ENCODE results near the gene EFHC1.

EFHC1 gene

DNA sequence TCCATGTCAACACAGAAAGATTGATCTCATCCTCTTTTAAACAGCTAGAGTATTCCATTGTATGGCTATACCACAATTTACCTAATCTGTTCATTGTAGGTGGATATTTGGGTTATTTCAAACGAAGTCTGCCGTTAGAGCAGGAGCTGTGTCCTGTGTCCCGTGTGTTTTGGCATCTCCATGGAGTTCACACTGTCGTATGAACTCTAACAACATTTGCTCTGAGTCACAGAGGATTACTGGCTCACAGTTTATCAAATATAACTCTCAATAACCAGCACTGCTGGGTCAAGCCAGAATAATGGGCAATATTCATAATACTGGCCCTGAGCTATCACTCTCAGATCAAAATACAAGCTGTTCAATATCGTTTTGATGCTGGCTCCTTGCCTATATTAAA, 140.3 kb downstream of the EFHC1 start:
- H3K4me3 ChIP-seq (ENCODE audit: low read depth, low read length): no peak overlapping the region
- DNase-seq (ENCODE audit: low read depth): no peak
- TF ChIP-seq POLR2A (IDR thresholded peaks at IDR 0.05; ENCODE audit: extremely low read depth, insufficient read length) (no peak), MYC (IDR thresholded peaks at IDR 0.05; ENCODE audit: low read depth, low read length) (no peak)
- TF ChIP-seq, protein P1, sequence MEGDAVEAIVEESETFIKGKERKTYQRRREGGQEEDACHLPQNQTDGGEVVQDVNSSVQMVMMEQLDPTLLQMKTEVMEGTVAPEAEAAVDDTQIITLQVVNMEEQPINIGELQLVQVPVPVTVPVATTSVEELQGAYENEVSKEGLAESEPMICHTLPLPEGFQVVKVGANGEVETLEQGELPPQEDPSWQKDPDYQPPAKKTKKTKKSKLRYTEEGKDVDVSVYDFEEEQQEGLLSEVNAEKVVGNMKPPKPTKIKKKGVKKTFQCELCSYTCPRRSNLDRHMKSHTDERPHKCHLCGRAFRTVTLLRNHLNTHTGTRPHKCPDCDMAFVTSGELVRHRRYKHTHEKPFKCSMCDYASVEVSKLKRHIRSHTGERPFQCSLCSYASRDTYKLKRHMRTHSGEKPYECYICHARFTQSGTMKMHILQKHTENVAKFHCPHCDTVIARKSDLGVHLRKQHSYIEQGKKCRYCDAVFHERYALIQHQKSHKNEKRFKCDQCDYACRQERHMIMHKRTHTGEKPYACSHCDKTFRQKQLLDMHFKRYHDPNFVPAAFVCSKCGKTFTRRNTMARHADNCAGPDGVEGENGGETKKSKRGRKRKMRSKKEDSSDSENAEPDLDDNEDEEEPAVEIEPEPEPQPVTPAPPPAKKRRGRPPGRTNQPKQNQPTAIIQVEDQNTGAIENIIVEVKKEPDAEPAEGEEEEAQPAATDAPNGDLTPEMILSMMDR (IDR thresholded peaks at IDR 0.05; ENCODE audit: low read depth, low read length): no peak
- TF ChIP-seq, protein P2, sequence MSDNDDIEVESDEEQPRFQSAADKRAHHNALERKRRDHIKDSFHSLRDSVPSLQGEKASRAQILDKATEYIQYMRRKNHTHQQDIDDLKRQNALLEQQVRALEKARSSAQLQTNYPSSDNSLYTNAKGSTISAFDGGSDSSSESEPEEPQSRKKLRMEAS (IDR thresholded peaks at IDR 0.05; ENCODE audit: low read depth, low read length): no peak

DNA sequence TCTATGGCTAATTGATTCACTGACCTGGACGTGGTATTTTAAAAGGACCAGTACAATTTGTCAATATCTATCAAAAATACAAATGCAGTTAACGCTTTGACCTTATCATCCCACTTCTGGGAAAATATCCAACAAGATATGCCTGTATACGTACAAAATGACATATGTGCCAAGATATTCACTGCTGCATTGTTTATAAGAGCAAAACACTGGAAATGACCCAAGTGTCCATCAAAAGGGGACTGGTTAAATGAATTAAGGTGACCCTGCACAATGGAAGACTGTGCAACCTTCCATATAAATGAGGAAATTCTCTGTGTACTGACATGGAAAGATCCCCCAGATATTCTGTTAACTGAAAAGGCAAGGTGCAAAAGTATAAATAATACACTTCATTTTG, 142.8 kb downstream of the EFHC1 start:
- H3K4me3 ChIP-seq (ENCODE audit: low read depth, low read length): no peak overlapping the region
- TF ChIP-seq, protein P2 (IDR thresholded peaks at IDR 0.05; ENCODE audit: low read depth, low read length): no peak
- TF ChIP-seq POLR2A (IDR thresholded peaks at IDR 0.05; ENCODE audit: extremely low read depth, insufficient read length) (no peak), MYC (IDR thresholded peaks at IDR 0.05; ENCODE audit: low read depth, low read length) (no peak)
- TF ChIP-seq, protein P1 (IDR thresholded peaks at IDR 0.05; ENCODE audit: low read depth, low read length): no peak
- no peak for DNase-seq (ENCODE audit: low read depth)

DNA sequence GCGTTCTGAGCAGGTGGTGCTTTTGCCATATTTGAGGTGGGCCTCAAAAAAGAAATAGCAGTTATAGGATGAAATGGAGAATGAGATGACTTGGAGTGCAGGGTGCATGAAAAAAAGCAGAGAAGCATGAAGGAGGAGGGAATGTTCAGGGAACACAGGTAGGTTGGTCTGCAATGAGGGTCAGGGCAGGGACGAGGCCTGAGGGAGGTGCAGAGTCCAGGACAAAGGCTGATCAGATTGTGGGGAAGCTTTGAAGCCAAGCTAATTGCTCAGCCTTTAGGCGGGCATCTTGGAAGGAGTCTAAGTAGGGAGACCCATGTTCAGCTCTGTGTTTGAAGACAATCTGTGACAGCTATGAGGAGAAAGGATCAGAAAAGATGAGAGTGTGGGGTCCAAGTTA, 144.7 kb downstream of the EFHC1 start:
- TF ChIP-seq POLR2A (IDR thresholded peaks at IDR 0.05; ENCODE audit: extremely low read depth, insufficient read length) (no peak), MYC (IDR thresholded peaks at IDR 0.05; ENCODE audit: low read depth, low read length) (no peak)
- TF ChIP-seq, protein P1 (IDR thresholded peaks at IDR 0.05; ENCODE audit: low read depth, low read length): no peak
- TF ChIP-seq, protein P2 (IDR thresholded peaks at IDR 0.05; ENCODE audit: low read depth, low read length): no peak
- no peak overlapping the region for H3K4me3 ChIP-seq (ENCODE audit: low read depth, low read length)
- DNase-seq (ENCODE audit: low read depth): no peak

DNA sequence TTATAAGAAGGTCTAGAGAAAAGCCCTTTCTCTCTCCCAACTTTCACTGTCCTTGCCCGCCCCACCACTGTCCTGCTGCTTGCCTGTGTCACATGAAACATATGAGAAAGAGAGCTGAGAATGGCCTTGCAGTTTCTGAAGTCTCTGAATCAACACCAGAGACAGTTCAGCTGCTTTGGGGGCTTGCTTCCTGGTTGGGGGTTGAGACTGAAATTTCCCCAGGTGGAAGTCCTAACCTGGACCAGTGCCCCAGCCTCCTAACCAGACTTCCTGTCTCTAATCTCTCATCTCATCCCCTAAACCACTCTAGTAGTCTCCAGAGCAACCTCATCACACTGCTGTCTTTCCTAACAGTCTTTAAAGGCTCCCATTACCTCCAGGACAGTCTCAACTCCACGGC, 146.1 kb downstream of the EFHC1 start:
- DNase-seq (ENCODE audit: low read depth): no peak
- TF ChIP-seq, protein P1 (IDR thresholded peaks at IDR 0.05; ENCODE audit: low read depth, low read length): no peak
- TF ChIP-seq, protein P2 (IDR thresholded peaks at IDR 0.05; ENCODE audit: low read depth, low read length): no peak
- TF ChIP-seq POLR2A (IDR thresholded peaks at IDR 0.05; ENCODE audit: extremely low read depth, insufficient read length) (no peak), MYC (IDR thresholded peaks at IDR 0.05; ENCODE audit: low read depth, low read length) (no peak)
- no peak overlapping the region for H3K4me3 ChIP-seq (ENCODE audit: low read depth, low read length)

DNA sequence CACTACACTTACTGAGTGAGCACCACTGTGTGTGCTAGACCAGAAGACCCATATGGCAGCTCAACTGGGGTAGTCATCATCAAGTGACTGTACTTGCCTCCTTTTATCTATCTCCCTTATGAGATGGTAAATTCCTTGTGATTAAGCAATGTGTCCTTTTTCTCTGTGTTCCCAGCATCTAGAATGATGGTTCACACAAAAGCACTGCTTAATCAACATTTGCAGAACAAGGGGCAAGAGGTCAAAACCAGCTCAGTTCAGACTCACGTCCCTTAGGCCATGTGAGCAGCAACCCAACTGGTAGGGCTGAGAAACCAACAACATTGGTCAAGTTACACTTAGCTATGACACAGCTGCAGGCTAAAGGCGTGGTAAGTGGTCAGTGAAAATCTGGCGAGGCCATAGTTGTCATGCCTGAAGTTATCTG, 146.7 kb downstream of the EFHC1 start:
- no peak overlapping the region for H3K4me3 ChIP-seq (ENCODE audit: low read depth, low read length)
- DNase-seq (ENCODE audit: low read depth): no peak
- TF ChIP-seq MYC (IDR thresholded peaks at IDR 0.05; ENCODE audit: low read depth, low read length) (no peak), POLR2A (IDR thresholded peaks at IDR 0.05; ENCODE audit: extremely low read depth, insufficient read length) (no peak)
- TF ChIP-seq, protein P2 (IDR thresholded peaks at IDR 0.05; ENCODE audit: low read depth, low read length): no peak
- TF ChIP-seq, protein P1 (IDR thresholded peaks at IDR 0.05; ENCODE audit: low read depth, low read length): no peak

DNA sequence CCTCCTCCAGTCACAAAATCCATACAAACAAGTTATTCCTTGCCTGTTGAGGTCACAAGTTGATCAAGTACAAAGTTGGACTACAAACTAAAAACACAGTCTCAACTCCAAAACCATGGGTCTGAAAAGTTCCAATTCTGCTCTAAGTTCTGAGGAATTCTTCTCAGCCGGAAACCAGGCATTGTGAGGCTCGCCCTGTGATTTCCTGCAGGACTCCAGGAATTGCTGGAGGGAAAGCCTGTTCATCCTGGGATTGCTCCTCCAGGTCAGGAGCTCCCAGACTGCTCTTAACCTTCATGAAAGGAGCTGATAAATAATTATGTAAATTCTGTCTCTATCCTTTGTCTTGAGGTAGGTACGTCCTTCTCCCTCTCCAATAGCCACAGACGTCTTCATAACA, 148.2 kb downstream of the EFHC1 start:
- no peak overlapping the region for H3K4me3 ChIP-seq (ENCODE audit: low read depth, low read length)
- DNase-seq (ENCODE audit: low read depth): no peak
- TF ChIP-seq MYC (IDR thresholded peaks at IDR 0.05; ENCODE audit: low read depth, low read length): no peak
- TF ChIP-seq, protein P1 (IDR thresholded peaks at IDR 0.05; ENCODE audit: low read depth, low read length): no peak
- TF ChIP-seq, protein P2 (IDR thresholded peaks at IDR 0.05; ENCODE audit: low read depth, low read length): no peak
- TF ChIP-seq POLR2A (IDR thresholded peaks at IDR 0.05; ENCODE audit: extremely low read depth, insufficient read length): no peak

Measured in NB4 (cell line).